OCI-LY1 (cell line): ENCODE measurements around the gene LASP1NB.

Experiments used
- H2AFZ ChIP-seq: fragments of 200-600 bp; sonication (generic), shearing (Covaris generic); 2 replicates; pipeline ENCODE4 v1.6.0; 2014; ENCODE audit warnings: antibody characterized with exemption, mild to moderate bottlenecking, low read length
- H3F3A ChIP-seq: fragments of 200-600 bp; sonication (generic), shearing (Covaris generic); 2 replicates; pipeline ENCODE4 v1.6.0; 2014; ENCODE audit warnings: mild to moderate bottlenecking, antibody characterized with exemption, low read length, moderate library complexity; ENCODE audit not compliant: insufficient read depth
- H3K27ac ChIP-seq: fragments of 200-600 bp; sonication (generic); 2 replicates; pipeline ENCODE4 v1.5.1; 2014; ENCODE audit warnings: low read length, mixed run types, mild to moderate bottlenecking, low read depth; ENCODE audit not compliant: poor library complexity, severe bottlenecking
- H3K27me3 ChIP-seq: fragments of 200-600 bp; sonication (generic); 2 replicates; pipeline ENCODE4 v1.6.0; 2014; ENCODE audit warnings: antibody characterized with exemption, mild to moderate bottlenecking, low read length, moderate library complexity; ENCODE audit not compliant: insufficient read depth
- H3K36me3 ChIP-seq: fragments of 200-600 bp; sonication (generic); 2 replicates; pipeline ENCODE4 v1.6.1; 2014; ENCODE audit warnings: mild to moderate bottlenecking, antibody characterized with exemption, low read length, moderate library complexity, mixed read lengths; ENCODE audit not compliant: insufficient read depth
- H3K4me1 ChIP-seq: fragments of 200-600 bp; sonication (generic); 2 replicates; pipeline ENCODE4 v1.5.1; 2014; ENCODE audit warnings: mild to moderate bottlenecking, low read length, moderate library complexity; ENCODE audit not compliant: insufficient read depth, severe bottlenecking
- H3K4me2 ChIP-seq: fragments of 200-600 bp; sonication (generic), shearing (Covaris generic); 2 replicates; pipeline ENCODE4 v1.6.1; 2014; ENCODE audit warnings: low read length
- H3K4me3 ChIP-seq: fragments of 200-600 bp; sonication (generic); 2 replicates; pipeline ENCODE4 v1.5.1; 2014; ENCODE audit warnings: low read length, low read depth, mild to moderate bottlenecking, mixed read lengths; ENCODE audit not compliant: poor library complexity, severe bottlenecking
- H3K79me2 ChIP-seq: fragments of 200-600 bp; shearing (Covaris generic); 2 replicates; pipeline ENCODE4 v1.6.1; 2016; ENCODE audit warnings: mixed run types, low read length, mixed read lengths; ENCODE audit not compliant: insufficient read depth
- H3K9ac ChIP-seq: fragments of 200-600 bp; sonication (generic), shearing (Covaris generic); 2 replicates; pipeline ENCODE4 v1.6.1; 2014; ENCODE audit warnings: mild to moderate bottlenecking, low read length, mixed read lengths
- H3K9me2 ChIP-seq: fragments of 200-600 bp; sonication (generic), shearing (Covaris generic); 2 replicates; pipeline ENCODE4 v1.6.1; 2014; ENCODE audit warnings: low read depth, mild to moderate bottlenecking, low read length, mixed read lengths
- H3K9me3 ChIP-seq: fragments of 200-600 bp; shearing (Covaris generic); 2 replicates; pipeline ENCODE4 v1.6.1; 2014; ENCODE audit warnings: low read length, mixed read lengths
- H4K20me1 ChIP-seq: fragments of 200-600 bp; sonication (generic), shearing (Covaris generic); 2 replicates; pipeline ENCODE4 v1.6.0; 2016; ENCODE audit warnings: mild to moderate bottlenecking, low read length; ENCODE audit not compliant: insufficient read depth
- EZH2 ChIP-seq: fragments of 200-600 bp; sonication (generic), shearing (Covaris generic); IDR thresholded peaks from 2 replicates; pipeline ENCODE4 v1.8.0; 2017; ENCODE audit warnings: borderline replicate concordance, mixed run types, mild to moderate bottlenecking, antibody characterized with exemption, low read length, moderate library complexity, mixed read lengths
- TF ChIP-seq, protein P1 (sequence below): fragments of 200-600 bp; sonication (generic), shearing (Covaris generic); IDR thresholded peaks from 2 replicates; pipeline ENCODE4 v1.5.1; 2017; ENCODE audit warnings: mild to moderate bottlenecking, antibody characterized with exemption, low read length, moderate library complexity, mixed read lengths

The LASP1NB gene

GRCh38 chr17:38888842-38889241 lies 36.6 kb upstream of the LASP1NB start:
- Histone ChIP-seq H3K27me3 (no peaks in the 10 kb centered on the region), H2AFZ (no peak overlapping the region), H3K4me3 (no peak overlapping the region), H3K9ac (no peak overlapping the region), H3K9me3 (no peaks in the 10 kb centered on the region), H3K4me2 (no peak overlapping the region), H3K79me2 (no peaks in the 10 kb centered on the region), H3K9me2 (no peaks in the 10 kb centered on the region), H3F3A (no peaks in the 10 kb centered on the region), H3K4me1 (peaks cover 77% of the 10 kb centered on the region), H3K27ac (no peak overlapping the region), H3K36me3 (peaks cover 37% of the 10 kb centered on the region; the same call in 1 of the 2 replicates), H4K20me1 (no peaks in the 10 kb centered on the region)
- TF ChIP-seq EZH2, result no peak
- TF ChIP-seq, protein P1, sequence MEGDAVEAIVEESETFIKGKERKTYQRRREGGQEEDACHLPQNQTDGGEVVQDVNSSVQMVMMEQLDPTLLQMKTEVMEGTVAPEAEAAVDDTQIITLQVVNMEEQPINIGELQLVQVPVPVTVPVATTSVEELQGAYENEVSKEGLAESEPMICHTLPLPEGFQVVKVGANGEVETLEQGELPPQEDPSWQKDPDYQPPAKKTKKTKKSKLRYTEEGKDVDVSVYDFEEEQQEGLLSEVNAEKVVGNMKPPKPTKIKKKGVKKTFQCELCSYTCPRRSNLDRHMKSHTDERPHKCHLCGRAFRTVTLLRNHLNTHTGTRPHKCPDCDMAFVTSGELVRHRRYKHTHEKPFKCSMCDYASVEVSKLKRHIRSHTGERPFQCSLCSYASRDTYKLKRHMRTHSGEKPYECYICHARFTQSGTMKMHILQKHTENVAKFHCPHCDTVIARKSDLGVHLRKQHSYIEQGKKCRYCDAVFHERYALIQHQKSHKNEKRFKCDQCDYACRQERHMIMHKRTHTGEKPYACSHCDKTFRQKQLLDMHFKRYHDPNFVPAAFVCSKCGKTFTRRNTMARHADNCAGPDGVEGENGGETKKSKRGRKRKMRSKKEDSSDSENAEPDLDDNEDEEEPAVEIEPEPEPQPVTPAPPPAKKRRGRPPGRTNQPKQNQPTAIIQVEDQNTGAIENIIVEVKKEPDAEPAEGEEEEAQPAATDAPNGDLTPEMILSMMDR, result no peak

DNA sequence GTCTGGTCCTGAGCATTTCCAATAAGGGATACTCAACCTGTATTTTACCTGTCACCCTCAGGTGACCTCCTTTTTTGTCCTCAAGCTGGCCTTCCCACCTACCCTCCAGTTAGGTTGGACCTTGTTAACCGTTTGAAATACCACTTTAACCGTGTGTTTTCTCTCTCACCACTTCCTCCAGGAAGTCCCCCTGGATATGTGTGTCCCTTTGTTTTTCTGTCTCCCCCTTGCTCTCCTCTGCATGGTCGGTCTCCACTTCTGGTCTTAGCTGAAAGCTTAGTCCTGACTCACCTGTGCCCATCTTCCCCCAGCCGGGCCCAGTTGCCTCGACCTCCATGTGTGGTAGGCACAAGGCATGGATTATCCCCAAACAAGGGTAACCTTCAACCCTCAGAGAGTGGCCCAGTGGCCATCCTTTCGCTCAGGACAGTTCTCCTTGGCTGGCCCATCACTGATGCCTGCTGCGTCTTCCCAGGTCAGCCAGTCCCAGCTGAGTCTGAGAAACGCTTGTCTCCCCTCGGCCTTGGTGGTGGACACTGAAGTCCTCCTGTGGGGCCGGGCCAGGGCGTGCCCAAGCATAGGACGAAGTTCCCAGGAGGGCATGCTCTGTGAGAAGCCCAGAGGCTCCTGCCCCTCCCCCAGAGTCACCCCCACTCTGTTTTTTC lies 35.5 kb upstream of the LASP1NB start:
- Histone ChIP-seq H3K9me2 (no peaks in the 10 kb centered on the region), H3K36me3 (peaks cover 41% of the 10 kb centered on the region; the same call in 1 of the 2 replicates), H3K9ac (no peak overlapping the region), H3K79me2 (no peaks in the 10 kb centered on the region), H3K27me3 (no peaks in the 10 kb centered on the region), H3K4me3 (no peak overlapping the region), H3K27ac (peak overlapping the region; percentile 92), H3F3A (no peaks in the 10 kb centered on the region), H3K4me2 (no peak overlapping the region), H3K9me3 (no peaks in the 10 kb centered on the region), H4K20me1 (no peaks in the 10 kb centered on the region), H2AFZ (no peak overlapping the region), H3K4me1 (peaks cover 71% of the 10 kb centered on the region)
- TF ChIP-seq, protein P1, result no peak
- TF ChIP-seq EZH2, result no peak

- Histone ChIP-seq H3K9me3 (no peaks in the 10 kb centered on the region), H4K20me1 (no peaks in the 10 kb centered on the region), H3F3A (no peaks in the 10 kb centered on the region), H2AFZ (no peak overlapping the region), H3K4me2 (no peak overlapping the region; the same call in 1 of the 2 replicates), H3K27me3 (no peaks in the 10 kb centered on the region), H3K36me3 (peaks cover 41% of the 10 kb centered on the region; the same call in 1 of the 2 replicates), H3K79me2 (no peaks in the 10 kb centered on the region), H3K27ac (peak overlapping the region; percentile 92), H3K4me1 (peaks cover 66% of the 10 kb centered on the region), H3K4me3 (no peak overlapping the region), H3K9ac (no peak overlapping the region; the same call in 1 of the 2 replicates), H3K9me2 (no peaks in the 10 kb centered on the region)
- no peak for TF ChIP-seq EZH2
- TF ChIP-seq, protein P1, result no peak
Measured at GRCh38 chr17:38890410-38890746, 35.0 kb upstream of the LASP1NB start.
